HEK293 (cell line): ENCODE results near the gene RBM17.

Experiments
- CTCF ChIA-PET: fragments of 350-600 bp; formaldehyde crosslinking; extraction: SDS; loops from one replicate; lab custom pipeline; 2021; ENCODE audit warnings: antibody characterized with exemption; lab: Yijun Ruan, JAX
- POLR2A ChIA-PET: fragments of 300-600 bp; formaldehyde crosslinking; extraction: SDS; loops from one replicate; lab custom pipeline; 2020; ENCODE audit warnings: antibody characterized with exemption, inconsistent platforms; lab: Yijun Ruan, JAX
- H3K27ac ChIP-seq: fragments of 200-500 bp; sonication (Bioruptor generic); 2 replicates; pipeline ENCODE4 v1.5.1; 2014; ENCODE audit warnings: low read depth, low read length, control low read depth, inconsistent platforms; ENCODE audit errors: extremely low read depth
- H3K36me3 ChIP-seq, 2 experiments: fragments of 200-500 bp in 1 of 2; sonication (Bioruptor generic) in 1 of 2; 1 replicate in 1 of 2; 2 replicates in 1 of 2; pipeline ENCODE4 v1.5.1; 2014 to 2017; ENCODE audit warnings: inconsistent platforms in 2 of 2, low read length in 2 of 2; ENCODE audit not compliant: control insufficient read depth in 2 of 2, insufficient read depth in 1 of 2
- H3K4me1 ChIP-seq: fragments of 200-500 bp; sonication (Bioruptor generic); 2 replicates; pipeline ENCODE4 v1.5.1; 2014; ENCODE audit warnings: mild to moderate bottlenecking, low read length, inconsistent platforms; ENCODE audit not compliant: control insufficient read depth, insufficient read depth
- H3K4me3 ChIP-seq: 2 replicates; pipeline ENCODE4 v1.5.1; 2011; ENCODE audit warnings: low read depth, mild to moderate bottlenecking, control low read depth, low read length, moderate library complexity
- H3K9me3 ChIP-seq: fragments of 200-500 bp; sonication (Bioruptor generic); 2 replicates; pipeline ENCODE4 v1.5.1; 2014; ENCODE audit warnings: low read depth, low read length, inconsistent platforms; ENCODE audit not compliant: control insufficient read depth, insufficient read depth
- PATZ1 ChIP-seq: fragments of 450-650 bp; formaldehyde crosslinking; IDR thresholded peaks from 2 replicates; pipeline ENCODE4 v1.5.1; 2016; ENCODE audit warnings: missing biosample characterization, missing genetic modification characterization
- REST ChIP-seq: fragments of 450-650 bp; formaldehyde crosslinking; IDR thresholded peaks from 2 replicates; pipeline ENCODE4 v1.5.1; 2016; ENCODE audit warnings: missing biosample characterization, missing genetic modification characterization
- ZNF155 ChIP-seq: fragments of 450-650 bp; formaldehyde crosslinking; IDR thresholded peaks from 2 replicates; pipeline ENCODE4 v1.5.1; 2016; ENCODE audit warnings: missing biosample characterization, missing genetic modification characterization
- ZNF174 ChIP-seq: fragments of 450-650 bp; formaldehyde crosslinking; IDR thresholded peaks from 2 replicates; pipeline ENCODE4 v1.5.0; 2017; ENCODE audit warnings: missing biosample characterization, mild to moderate bottlenecking, missing genetic modification characterization
- ZNF239 ChIP-seq: fragments of 450-650 bp; formaldehyde crosslinking; IDR thresholded peaks from 2 replicates; pipeline ENCODE4 v1.5.1; 2016; ENCODE audit warnings: missing biosample characterization, missing genetic modification characterization
- ZNF335 ChIP-seq: fragments of 450-650 bp; formaldehyde crosslinking; conservative IDR thresholded peaks from 2 replicates; pipeline ENCODE4 v1.5.1; 2016; ENCODE audit warnings: missing biosample characterization, missing genetic modification characterization
- ZNF530 ChIP-seq: fragments of 450-650 bp; formaldehyde crosslinking; IDR thresholded peaks from 2 replicates; pipeline ENCODE4 v1.5.1; 2016; ENCODE audit warnings: low read depth, missing biosample characterization, missing genetic modification characterization
- ZNF544 ChIP-seq: fragments of 450-650 bp; formaldehyde crosslinking; IDR thresholded peaks from 2 replicates; pipeline ENCODE4 v1.5.0; 2017; ENCODE audit warnings: missing biosample characterization, missing genetic modification characterization
- ZNF624 ChIP-seq: fragments of 450-650 bp; formaldehyde crosslinking; IDR thresholded peaks from 2 replicates; pipeline ENCODE4 v1.5.1; 2017; ENCODE audit warnings: missing biosample characterization, missing genetic modification characterization
- ZNF639 ChIP-seq: fragments of 450-650 bp; formaldehyde crosslinking; IDR thresholded peaks from 2 replicates; pipeline ENCODE4 v1.5.1; 2016; ENCODE audit warnings: missing biosample characterization, missing genetic modification characterization
- ZNF843 ChIP-seq: fragments of 450-650 bp; formaldehyde crosslinking; IDR thresholded peaks from 2 replicates; pipeline ENCODE4 v1.5.1; 2016; ENCODE audit warnings: missing biosample characterization, missing genetic modification characterization
- ZSCAN18 ChIP-seq: fragments of 450-650 bp; formaldehyde crosslinking; IDR thresholded peaks from 2 replicates; pipeline ENCODE4 v1.5.1; 2016; ENCODE audit warnings: missing biosample characterization, missing genetic modification characterization

RBM17 gene

GRCh38 chr10:6056411-6057135, 32.3 kb upstream of the RBM17 start:
- Histone ChIP-seq H3K9me3 (no peaks in the 10 kb centered on the region), H3K4me1 (no peaks in the 10 kb centered on the region), H3K27ac (no peak overlapping the region), H3K36me3 (no peaks in the 10 kb centered on the region), H3K4me3 (no peak overlapping the region)
- CTCF ChIA-PET = interaction anchor here (0.6 to 1.2 kb wide), 4 partner anchors 19 to 111 kb away, joined by 3 to 4 read pairs (median 3); no protein-coding TSS in a partner anchor
- no peak for TF ChIP-seq ZSCAN18
- TF ChIP-seq REST (tag by site-specific recombination) = no peak
- no peak for TF ChIP-seq ZNF530 (tag by site-specific recombination)
- no peak for TF ChIP-seq ZNF174 (tag by site-specific recombination)
- POLR2A ChIA-PET = no interaction called here

- Histone ChIP-seq H3K4me3 (no peak overlapping the region), H3K4me1 (no peaks in the 10 kb centered on the region), H3K36me3 (no peaks in the 10 kb centered on the region), H3K9me3 (no peaks in the 10 kb centered on the region), H3K27ac (no peak overlapping the region)
- ChIA-PET CTCF (interaction anchor here (1.0 kb wide), 1 partner anchor 343 kb away, joined by 3 read pairs; no protein-coding TSS in a partner anchor), POLR2A (no interaction called here)
- no peak for TF ChIP-seq ZNF843 (tag by site-specific recombination)
These were observed 30.0 kb upstream of the RBM17 start for GRCh38 chr10:6058682-6059475.

GRCh38 chr10:6059506-6059905, 29.3 kb upstream of the RBM17 start:
- TF ChIP-seq PATZ1 (tag by site-specific recombination) = no peak
- TF ChIP-seq ZNF239 (tag by site-specific recombination) = no peak
- no peak for TF ChIP-seq ZNF155 (tag by site-specific recombination)
- no peak for TF ChIP-seq ZNF335 (tag by site-specific recombination)
- no peak for TF ChIP-seq ZNF624
- TF ChIP-seq ZNF544 = no peak
- TF ChIP-seq ZNF639 = no peak
- CTCF ChIA-PET = no interaction called here
- Histone ChIP-seq H3K9me3 (no peaks in the 10 kb centered on the region), H3K4me1 (no peaks in the 10 kb centered on the region), H3K27ac (no peak overlapping the region), H3K4me3 (no peak overlapping the region), H3K36me3 (no peaks in the 10 kb centered on the region)
- POLR2A ChIA-PET = no interaction called here
